HepG2 (cell line): Measurements from ENCODE around the gene LECT2. TPM values are rescaled to one million over a fixed set of nuclear protein-coding genes. Genes with fewer than 3 reads are reported as not detected.

Experiments
- BRD4 ChIP-seq: sonication (generic); formaldehyde crosslinking; IDR thresholded peaks from 2 replicates; pipeline ENCODE4 v1.4.0; 2020; ENCODE audit warnings: missing genetic modification reagents
- CENPX ChIP-seq: sonication (generic); formaldehyde crosslinking; IDR thresholded peaks from 2 replicates; pipeline ENCODE4 v1.9.0; 2021; ENCODE audit warnings: mild to moderate bottlenecking, missing genetic modification reagents, moderate library complexity
- DPF2 ChIP-seq: sonication (generic); formaldehyde crosslinking; IDR thresholded peaks from 2 replicates; pipeline ENCODE4 v1.4.0; 2020; ENCODE audit warnings: mild to moderate bottlenecking, low read depth, missing genetic modification reagents, borderline replicate concordance
- DZIP1 ChIP-seq: sonication (generic); formaldehyde crosslinking; IDR thresholded peaks from 2 replicates; pipeline ENCODE4 v1.5.0; 2020; ENCODE audit warnings: mild to moderate bottlenecking, missing genetic modification reagents
- E2F2 ChIP-seq: sonication (generic); formaldehyde crosslinking; IDR thresholded peaks from 2 replicates; pipeline ENCODE4 v1.4.0; 2020; ENCODE audit warnings: missing genetic modification reagents, borderline replicate concordance
- EP300 ChIP-seq, 3 experiments: sonication (generic) in 1 of 3; formaldehyde crosslinking in 1 of 3; IDR thresholded peaks; 2 replicates each; pipeline versions ENCODE4 v1.5.1 to v1.6.1; 2011 to 2020; ENCODE audit warnings: low read depth in 2 of 3, low read length in 2 of 3, borderline replicate concordance in 1 of 3, improper control_type of control experiment in 1 of 3, mild to moderate bottlenecking in 1 of 3, missing genetic modification reagents in 1 of 3, moderate library complexity in 1 of 3
- HDAC6 ChIP-seq: fragments of 200-600 bp; sonication (generic); IDR thresholded peaks from 2 replicates; pipeline ENCODE4 v1.7.0; 2017; ENCODE audit warnings: mild to moderate bottlenecking, antibody characterized with exemption, low read length, low read depth
- NR3C1 ChIP-seq: sonication (generic); formaldehyde crosslinking; IDR thresholded peaks from 2 replicates; pipeline ENCODE4 v1.4.0; 2020; ENCODE audit warnings: missing genetic modification reagents
- WIZ ChIP-seq: sonication (generic); formaldehyde crosslinking; IDR thresholded peaks from 2 replicates; pipeline ENCODE4 v1.5.1; 2020; ENCODE audit warnings: mild to moderate bottlenecking, missing genetic modification reagents
- ZBED4 ChIP-seq: sonication (generic); formaldehyde crosslinking; IDR thresholded peaks from 2 replicates; pipeline ENCODE4 v1.4.0; 2020; ENCODE audit warnings: missing genetic modification reagents, borderline replicate concordance
- ZNF577 ChIP-seq: sonication (generic); formaldehyde crosslinking; IDR thresholded peaks from 2 replicates; pipeline ENCODE4 v1.4.0; 2020; ENCODE audit warnings: mild to moderate bottlenecking, low read depth, missing genetic modification reagents, borderline replicate concordance
- ZNF749 ChIP-seq: sonication (generic); formaldehyde crosslinking; IDR thresholded peaks from 2 replicates; pipeline ENCODE4 v1.8.0; 2022; ENCODE audit warnings: mild to moderate bottlenecking, missing genetic modification reagents, moderate library complexity, borderline replicate concordance
- polyA plus RNA-seq, 8 experiments: library from polyadenylated mRNA; depleted of rRNA in 3 of 8; stranded (reverse) in 7 of 8; unstranded in 1 of 8; fragments of >200 nt; fragmentation: Illumina TruSeq in 4 of 8; extraction: Trizol in 4 of 8; gene quantifications; 2 replicates each; pipeline versions ENCODE4 v1.2.1 to v1.2.3, GENCODE V29; 2011 to 2016; ENCODE audit warnings: low read depth in 4 of 8, missing spikeins in 1 of 8, mixed read lengths in 1 of 8; ENCODE audit not compliant: insufficient read depth in 1 of 8
- total RNA-seq, 5 experiments: library from RNA; depleted of rRNA; stranded (reverse); fragments of >200 nt; fragmentation: Illumina TruSeq; extraction: Trizol; gene quantifications; 2 replicates each; pipeline ENCODE4 v1.2.3, GENCODE V29; 2016; ENCODE audit warnings: low read depth in 1 of 5
- TF ChIP-seq, protein P1 (sequence below): sonication (generic); formaldehyde crosslinking; IDR thresholded peaks from 2 replicates; pipeline ENCODE4 v1.4.0; 2020; ENCODE audit warnings: missing genetic modification reagents
- TF ChIP-seq, protein P2 (sequence below): sonication (generic); formaldehyde crosslinking; IDR thresholded peaks from 2 replicates; pipeline ENCODE4 v1.5.0; 2020; ENCODE audit warnings: missing genetic modification reagents

LECT2 gene
- total and polyA plus RNA-seq, 2 of the 13 experiments (the other 11 are each of a cell fraction or from before 2014, with no cell fraction given), result not detected

- TF ChIP-seq E2F2 (CRISPR knock-in tag), result peak; percentile 72; the same call in 1 of the 2 replicates
- peak; percentile 96 to 99 for TF ChIP-seq EP300 (IDR thresholded peaks at IDR 0.05; ENCODE audit: low read depth in 2 of 2, low read length in 2 of 2)
- TF ChIP-seq EP300 (CRISPR knock-in tag; IDR thresholded peaks at IDR 0.05; ENCODE audit: borderline replicate concordance), result peak; percentile 99
- TF ChIP-seq DPF2, result peak; percentile 98
- no peak for TF ChIP-seq CENPX
- no peak for TF ChIP-seq ZNF577 (CRISPR knock-in tag)
- peak; percentile 96 for TF ChIP-seq WIZ
- peak; percentile 47; the same call in 1 of the 2 replicates for TF ChIP-seq ZBED4 (CRISPR knock-in tag)
- TF ChIP-seq, protein P1, sequence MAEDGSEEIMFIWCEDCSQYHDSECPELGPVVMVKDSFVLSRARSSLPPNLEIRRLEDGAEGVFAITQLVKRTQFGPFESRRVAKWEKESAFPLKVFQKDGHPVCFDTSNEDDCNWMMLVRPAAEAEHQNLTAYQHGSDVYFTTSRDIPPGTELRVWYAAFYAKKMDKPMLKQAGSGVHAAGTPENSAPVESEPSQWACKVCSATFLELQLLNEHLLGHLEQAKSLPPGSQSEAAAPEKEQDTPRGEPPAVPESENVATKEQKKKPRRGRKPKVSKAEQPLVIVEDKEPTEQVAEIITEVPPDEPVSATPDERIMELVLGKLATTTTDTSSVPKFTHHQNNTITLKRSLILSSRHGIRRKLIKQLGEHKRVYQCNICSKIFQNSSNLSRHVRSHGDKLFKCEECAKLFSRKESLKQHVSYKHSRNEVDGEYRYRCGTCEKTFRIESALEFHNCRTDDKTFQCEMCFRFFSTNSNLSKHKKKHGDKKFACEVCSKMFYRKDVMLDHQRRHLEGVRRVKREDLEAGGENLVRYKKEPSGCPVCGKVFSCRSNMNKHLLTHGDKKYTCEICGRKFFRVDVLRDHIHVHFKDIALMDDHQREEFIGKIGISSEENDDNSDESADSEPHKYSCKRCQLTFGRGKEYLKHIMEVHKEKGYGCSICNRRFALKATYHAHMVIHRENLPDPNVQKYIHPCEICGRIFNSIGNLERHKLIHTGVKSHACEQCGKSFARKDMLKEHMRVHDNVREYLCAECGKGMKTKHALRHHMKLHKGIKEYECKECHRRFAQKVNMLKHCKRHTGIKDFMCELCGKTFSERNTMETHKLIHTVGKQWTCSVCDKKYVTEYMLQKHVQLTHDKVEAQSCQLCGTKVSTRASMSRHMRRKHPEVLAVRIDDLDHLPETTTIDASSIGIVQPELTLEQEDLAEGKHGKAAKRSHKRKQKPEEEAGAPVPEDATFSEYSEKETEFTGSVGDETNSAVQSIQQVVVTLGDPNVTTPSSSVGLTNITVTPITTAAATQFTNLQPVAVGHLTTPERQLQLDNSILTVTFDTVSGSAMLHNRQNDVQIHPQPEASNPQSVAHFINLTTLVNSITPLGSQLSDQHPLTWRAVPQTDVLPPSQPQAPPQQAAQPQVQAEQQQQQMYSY (CRISPR knock-in tag), result no peak
- TF ChIP-seq NR3C1, result no peak
- no peak for TF ChIP-seq DZIP1 (CRISPR knock-in tag)
- peak; percentile 85 for TF ChIP-seq BRD4 (CRISPR knock-in tag)
- peak; percentile 36; the same call in 1 of the 2 replicates for TF ChIP-seq ZNF749 (CRISPR knock-in tag)
- TF ChIP-seq, protein P2, sequence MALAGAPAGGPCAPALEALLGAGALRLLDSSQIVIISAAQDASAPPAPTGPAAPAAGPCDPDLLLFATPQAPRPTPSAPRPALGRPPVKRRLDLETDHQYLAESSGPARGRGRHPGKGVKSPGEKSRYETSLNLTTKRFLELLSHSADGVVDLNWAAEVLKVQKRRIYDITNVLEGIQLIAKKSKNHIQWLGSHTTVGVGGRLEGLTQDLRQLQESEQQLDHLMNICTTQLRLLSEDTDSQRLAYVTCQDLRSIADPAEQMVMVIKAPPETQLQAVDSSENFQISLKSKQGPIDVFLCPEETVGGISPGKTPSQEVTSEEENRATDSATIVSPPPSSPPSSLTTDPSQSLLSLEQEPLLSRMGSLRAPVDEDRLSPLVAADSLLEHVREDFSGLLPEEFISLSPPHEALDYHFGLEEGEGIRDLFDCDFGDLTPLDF (CRISPR knock-in tag), result no peak; the same call in 1 of the 2 replicates
- TF ChIP-seq HDAC6, result no peak
These were observed 18.7 kb upstream of the LECT2 start (continued) for GRCh38 chr5:135973323-135974020.
